AG04449 (cell line): ENCODE results near the gene DACH2.

Source experiments
- CTCF ChIA-PET: fragments of 350-600 bp; formaldehyde crosslinking; extraction: SDS; loops from one replicate; lab custom pipeline; 2021; ENCODE audit warnings: antibody characterized with exemption; lab: Yijun Ruan, JAX
- POLR2A ChIA-PET: fragments of 400-600, 350-600 bp; formaldehyde crosslinking; extraction: SDS; loops from one replicate; lab custom pipeline; 2020; ENCODE audit warnings: antibody characterized with exemption, inconsistent platforms; lab: Yijun Ruan, JAX
- DNase-seq: peaks from one replicate; pipeline ENCODE4 v3.0.0-alpha.2; 2010; ENCODE audit warnings: low read depth, low spot score
- H3K4me3 ChIP-seq: 2 replicates; pipeline ENCODE4 v1.5.1; 2011; ENCODE audit warnings: low read depth, mild to moderate bottlenecking, control low read depth, low read length
- CTCF ChIP-seq: IDR thresholded peaks from one replicate; pipeline ENCODE4 v1.5.1; 2011; ENCODE audit warnings: mild to moderate bottlenecking, moderate library complexity, low read length, control low read depth, inconsistent platforms; ENCODE audit not compliant: insufficient read depth; ENCODE audit errors: missing control alignments

The DACH2 gene

GRCh38 chrX:86322913-86323312, 174.7 kb downstream of the DACH2 start:
- ChIA-PET POLR2A (no interaction called here), CTCF (no interaction called here)
- no peak overlapping the region for H3K4me3 ChIP-seq
- no peak for TF ChIP-seq CTCF
- DNase-seq, result no peak

DNA sequence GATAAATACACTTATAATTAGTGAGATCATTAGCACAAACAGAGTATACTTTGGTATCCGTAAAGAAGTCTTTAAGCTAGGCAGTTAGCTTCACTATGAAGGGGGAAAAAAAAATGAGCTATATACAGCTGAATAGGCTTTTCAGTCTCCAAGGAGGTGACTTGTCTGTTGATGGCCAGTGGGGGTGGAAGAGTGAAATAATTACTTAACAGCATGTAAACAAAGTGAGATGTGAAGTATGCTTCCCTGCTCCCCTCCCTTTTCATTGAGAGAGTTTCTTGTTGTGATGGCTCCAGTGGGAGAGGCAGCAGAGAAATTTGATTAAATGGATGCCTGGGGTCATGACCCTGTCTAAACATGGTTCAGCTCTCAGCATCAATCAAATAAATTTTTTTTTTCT, 180.9 kb downstream of the DACH2 start:
- ChIA-PET CTCF (no interaction called here), POLR2A (no interaction called here)
- DNase-seq, result no peak
- no peak for TF ChIP-seq CTCF
- no peak overlapping the region for H3K4me3 ChIP-seq

GRCh38 chrX:86348669-86349068, 200.4 kb downstream of the DACH2 start:
- no peak for TF ChIP-seq CTCF
- ChIA-PET CTCF (no interaction called here), POLR2A (no interaction called here)
- H3K4me3 ChIP-seq, result no peak overlapping the region
- no peak for DNase-seq

DNA sequence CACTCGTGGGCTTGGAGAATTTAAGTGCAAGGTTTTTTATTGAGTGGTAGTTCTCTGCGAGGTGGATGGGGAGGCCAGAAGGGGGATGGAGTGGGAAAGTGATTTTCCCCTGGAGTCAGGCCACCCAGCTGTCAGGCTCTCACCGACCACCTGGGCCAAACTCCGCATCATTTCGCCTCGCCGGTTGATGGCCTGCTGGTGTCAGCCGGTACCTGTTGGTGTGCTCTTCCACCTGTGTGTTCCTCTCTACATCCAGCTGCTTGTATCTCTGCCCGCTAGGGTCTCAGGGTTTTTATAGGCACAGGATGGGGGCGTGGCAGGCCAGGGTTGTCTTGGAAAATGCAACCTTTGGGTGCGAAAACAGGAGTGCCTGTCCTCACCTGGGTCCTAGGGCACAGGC, 200.9 kb downstream of the DACH2 start:
- POLR2A ChIA-PET, result no interaction called here

GRCh38 chrX:86369847-86370630, 221.8 kb downstream of the DACH2 start:
- TF ChIP-seq CTCF, result no peak
- POLR2A ChIA-PET, result no interaction called here
- H3K4me3 ChIP-seq, result no peak overlapping the region
- CTCF ChIA-PET, result no interaction called here
- DNase-seq, result no peak

More for the DNA sequence above, 200.9 kb downstream of the DACH2 start:
- TF ChIP-seq CTCF, result no peak
- H3K4me3 ChIP-seq, result no peak overlapping the region
- no peak for DNase-seq
- CTCF ChIA-PET, result no interaction called here

DNA sequence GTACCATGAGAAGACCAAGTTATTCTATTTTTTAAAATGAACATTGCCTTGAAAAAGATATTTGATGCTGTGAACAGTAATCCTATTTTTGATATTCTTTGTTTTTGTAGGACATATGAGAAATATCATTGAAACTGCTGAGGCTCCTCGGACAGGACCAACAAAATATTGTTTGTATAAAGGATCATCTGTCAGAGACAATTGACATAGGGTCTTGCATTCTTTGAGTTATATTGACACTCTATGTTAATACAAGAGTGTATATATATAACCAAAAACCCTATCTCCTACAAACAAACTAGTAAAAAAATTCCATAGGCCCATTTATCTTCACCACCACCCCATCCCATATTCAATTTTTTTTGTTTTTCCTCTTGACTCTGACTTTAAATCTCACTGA, 222.7 kb downstream of the DACH2 start:
- no peak overlapping the region for H3K4me3 ChIP-seq
- no peak for DNase-seq
- ChIA-PET CTCF (no interaction called here), POLR2A (no interaction called here)
- no peak for TF ChIP-seq CTCF
